Measurements from ENCODE around the gene PGAP3. TPM values are rescaled to one million over a fixed set of nuclear protein-coding genes. Genes with fewer than 3 reads are reported as not detected.
"Not testable (repeated sequence)": the region's sequence is repeated elsewhere in the genome, so short reads cannot be mapped to it uniquely, and the experiment has no call there.

Gene PGAP3
- total and polyA plus RNA-seq, 2 donors from 2014 or later, result 33.8 to 48.5 TPM

DNA sequence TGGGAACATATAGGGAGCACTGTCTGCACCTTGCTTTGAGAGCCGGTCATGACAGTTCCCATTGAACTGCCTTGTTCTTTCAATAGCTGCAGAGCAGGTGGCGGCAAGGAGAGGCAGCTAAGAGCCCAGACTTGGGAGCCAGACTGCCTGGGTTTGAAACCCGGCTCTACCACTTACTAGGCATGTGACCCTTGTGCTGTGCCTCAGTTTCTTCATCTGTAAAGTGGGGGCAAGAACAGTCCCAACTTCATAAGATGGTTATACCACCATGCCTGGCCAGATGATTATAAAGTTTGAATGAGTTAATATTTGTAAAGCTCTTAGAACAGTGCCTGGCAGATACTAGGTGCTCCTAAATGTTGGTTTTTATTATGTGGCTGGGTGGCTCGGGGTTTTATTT is 26.4 kb upstream of the PGAP3 start:
- Histone ChIP-seq H3K4me3 (ENCODE audit: low read length in 3 of 3) (no peak overlapping the region), H3K27ac (ENCODE audit: low read depth in 2 of 2, low read length in 2 of 2) (no peak overlapping the region), H3K4me1 (ENCODE audit: control insufficient read depth in 2 of 3, insufficient read depth in 2 of 3, low read depth in 1 of 3, low read length in 3 of 3) (peaks cover 0 to 5% (median 0%) of the 10 kb centered on the region in 3 donors), H3K36me3 (ENCODE audit: control insufficient read depth in 2 of 3, insufficient read depth in 3 of 3, low read length in 3 of 3) (peaks cover 2 to 68% (median 30%) of the 10 kb centered on the region in 3 donors), H3K27me3 (ENCODE audit: control insufficient read depth, insufficient read depth, low read length) (no peaks in the 10 kb centered on the region), H3K9ac (ENCODE audit: low read length in 3 of 3) (no peak overlapping the region), H3K9me3 (ENCODE audit: control insufficient read depth in 2 of 3, insufficient read depth in 1 of 3, low read length in 3 of 3) (no peaks in the 10 kb centered on the region)
- DNase-seq (peak in 1 of 5 donors; percentile 12), FAIRE-seq (no peak)
- TF ChIP-seq, protein P1, sequence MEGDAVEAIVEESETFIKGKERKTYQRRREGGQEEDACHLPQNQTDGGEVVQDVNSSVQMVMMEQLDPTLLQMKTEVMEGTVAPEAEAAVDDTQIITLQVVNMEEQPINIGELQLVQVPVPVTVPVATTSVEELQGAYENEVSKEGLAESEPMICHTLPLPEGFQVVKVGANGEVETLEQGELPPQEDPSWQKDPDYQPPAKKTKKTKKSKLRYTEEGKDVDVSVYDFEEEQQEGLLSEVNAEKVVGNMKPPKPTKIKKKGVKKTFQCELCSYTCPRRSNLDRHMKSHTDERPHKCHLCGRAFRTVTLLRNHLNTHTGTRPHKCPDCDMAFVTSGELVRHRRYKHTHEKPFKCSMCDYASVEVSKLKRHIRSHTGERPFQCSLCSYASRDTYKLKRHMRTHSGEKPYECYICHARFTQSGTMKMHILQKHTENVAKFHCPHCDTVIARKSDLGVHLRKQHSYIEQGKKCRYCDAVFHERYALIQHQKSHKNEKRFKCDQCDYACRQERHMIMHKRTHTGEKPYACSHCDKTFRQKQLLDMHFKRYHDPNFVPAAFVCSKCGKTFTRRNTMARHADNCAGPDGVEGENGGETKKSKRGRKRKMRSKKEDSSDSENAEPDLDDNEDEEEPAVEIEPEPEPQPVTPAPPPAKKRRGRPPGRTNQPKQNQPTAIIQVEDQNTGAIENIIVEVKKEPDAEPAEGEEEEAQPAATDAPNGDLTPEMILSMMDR (IDR thresholded peaks at IDR 0.05; ENCODE audit: borderline replicate concordance, extremely low read depth, insufficient read depth), result no peak
- intact Hi-C loops (cut with DNase I), result no loop called here

DNA sequence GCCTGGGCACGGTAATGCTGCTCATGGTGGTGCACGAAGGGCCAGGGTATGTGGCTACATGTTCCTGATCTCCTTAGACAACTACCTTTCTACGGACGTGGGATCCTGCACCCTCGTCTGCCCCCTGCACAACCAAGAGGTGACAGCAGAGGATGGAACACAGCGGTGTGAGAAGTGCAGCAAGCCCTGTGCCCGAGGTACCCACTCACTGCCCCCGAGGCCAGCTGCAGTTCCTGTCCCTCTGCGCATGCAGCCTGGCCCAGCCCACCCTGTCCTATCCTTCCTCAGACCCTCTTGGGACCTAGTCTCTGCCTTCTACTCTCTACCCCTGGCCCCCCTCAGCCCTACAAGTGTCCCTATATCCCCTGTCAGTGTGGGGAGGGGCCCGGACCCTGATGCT is 24.0 kb upstream of the PGAP3 start:
- H3K4me1 ChIP-seq (ENCODE audit: control insufficient read depth in 2 of 3, insufficient read depth in 2 of 3, low read depth in 1 of 3, low read length in 3 of 3), result peaks cover 0 to 11% (median 0%) of the 10 kb centered on the region in 3 donors
- no peaks in the 10 kb centered on the region for H3K9me3 ChIP-seq (ENCODE audit: control insufficient read depth in 2 of 3, insufficient read depth in 1 of 3, low read length in 3 of 3)
- no peak overlapping the region for H3K27ac ChIP-seq (ENCODE audit: low read depth in 2 of 2, low read length in 2 of 2)
- H3K9ac ChIP-seq (ENCODE audit: low read length in 3 of 3), result no peak overlapping the region
- FAIRE-seq (no peak), DNase-seq (peak in 1 of 5 donors; percentile 64)
- H3K27me3 ChIP-seq (ENCODE audit: control insufficient read depth, insufficient read depth, low read length), result no peaks in the 10 kb centered on the region
- no peak overlapping the region for H3K4me3 ChIP-seq (ENCODE audit: low read length in 3 of 3)
- intact Hi-C loops (cut with DNase I), result no loop called here
- TF ChIP-seq, protein P1 (IDR thresholded peaks at IDR 0.05; ENCODE audit: borderline replicate concordance, extremely low read depth, insufficient read depth), result no peak
- H3K36me3 ChIP-seq (ENCODE audit: control insufficient read depth in 2 of 3, insufficient read depth in 3 of 3, low read length in 3 of 3), result peaks cover 2 to 79% (median 44%) of the 10 kb centered on the region in 3 donors

DNA sequence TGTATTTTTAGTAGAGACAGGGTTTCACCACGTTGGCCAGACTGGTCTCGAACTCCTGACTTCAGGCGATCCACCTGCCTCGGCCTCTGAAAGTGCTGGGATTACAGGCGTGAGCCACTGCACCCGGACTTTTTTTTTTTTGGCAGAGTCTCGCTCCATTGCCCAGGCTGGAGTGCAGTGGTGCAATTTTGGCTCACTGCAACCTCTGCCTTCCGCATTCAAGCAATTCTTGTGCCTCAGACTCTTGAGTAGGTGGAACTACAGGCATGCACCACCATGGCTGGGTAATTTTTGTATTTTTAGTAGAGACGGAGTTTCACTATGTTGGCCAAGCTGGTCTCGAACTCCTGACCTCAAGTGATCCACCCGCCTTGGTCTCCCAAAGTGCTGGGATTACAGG is 23.2 kb upstream of the PGAP3 start:
- intact Hi-C loops (cut with DNase I); H3K4me3 ChIP-seq (ENCODE audit: low read length in 3 of 3); H3K9ac ChIP-seq (ENCODE audit: low read length in 3 of 3); H3K9me3 ChIP-seq (ENCODE audit: control insufficient read depth in 2 of 3, insufficient read depth in 1 of 3, low read length in 3 of 3); H3K27me3 ChIP-seq (ENCODE audit: control insufficient read depth, insufficient read depth, low read length); H3K27ac ChIP-seq (ENCODE audit: low read depth in 2 of 2, low read length in 2 of 2); FAIRE-seq: not testable (repeated sequence)
- Histone ChIP-seq H3K36me3 (ENCODE audit: control insufficient read depth in 2 of 3, insufficient read depth in 3 of 3, low read length in 3 of 3) (peaks cover 2 to 71% (median 44%) of the 10 kb centered on the region in 3 donors), H3K4me1 (ENCODE audit: control insufficient read depth in 2 of 3, insufficient read depth in 2 of 3, low read depth in 1 of 3, low read length in 3 of 3) (peaks cover 0 to 17% (median under 1%) of the 10 kb centered on the region in 3 donors)
- peak in 1 of 5 donors; percentile 18 for DNase-seq

DNA sequence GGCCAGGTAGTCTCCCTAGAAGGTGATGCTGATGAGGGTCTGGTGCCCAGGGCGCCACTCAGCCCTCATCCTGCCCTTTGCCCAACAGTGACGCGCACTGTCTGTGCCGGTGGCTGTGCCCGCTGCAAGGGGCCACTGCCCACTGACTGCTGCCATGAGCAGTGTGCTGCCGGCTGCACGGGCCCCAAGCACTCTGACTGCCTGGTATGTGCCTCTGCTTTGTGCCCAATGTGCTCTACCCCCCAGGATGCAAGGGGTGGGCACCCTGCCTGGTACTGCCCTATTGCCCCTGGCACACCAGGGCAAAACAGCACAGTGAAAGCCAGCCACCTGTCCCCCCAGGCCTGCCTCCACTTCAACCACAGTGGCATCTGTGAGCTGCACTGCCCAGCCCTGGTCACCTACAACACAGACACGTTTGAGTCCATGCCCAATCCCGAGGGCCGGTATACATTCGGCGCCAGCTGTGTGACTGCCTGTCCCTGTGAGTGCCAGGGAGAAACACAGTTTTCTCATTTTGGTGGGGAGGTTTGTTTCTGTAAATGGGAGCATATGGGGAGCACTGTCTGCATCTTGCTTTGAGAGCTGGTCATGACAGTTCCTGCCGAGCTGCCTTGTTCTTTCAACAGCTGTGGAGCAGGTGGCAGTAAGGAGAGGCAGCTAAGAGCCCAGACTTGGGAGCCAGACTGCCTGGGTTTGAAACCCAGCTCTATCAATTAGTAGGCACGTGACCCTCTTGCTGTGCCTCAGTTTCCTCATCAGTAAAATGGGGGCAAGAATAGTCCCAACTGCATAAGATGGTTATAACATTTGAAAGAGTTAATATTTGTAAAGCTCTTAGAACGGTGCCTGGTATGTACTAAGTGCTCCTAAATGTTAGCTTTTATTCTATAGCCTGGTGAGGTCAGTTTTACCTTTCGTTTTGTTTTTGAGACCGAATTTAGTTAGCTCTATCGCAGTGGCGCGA is 22.4 kb upstream of the PGAP3 start:
- H3K9me3 ChIP-seq (ENCODE audit: control insufficient read depth in 2 of 3, insufficient read depth in 1 of 3, low read length in 3 of 3), result no peaks in the 10 kb centered on the region
- peak in 1 of 5 donors; percentile 61 for DNase-seq
- H3K27ac ChIP-seq (ENCODE audit: low read depth in 2 of 2, low read length in 2 of 2), result no peak overlapping the region
- no peak overlapping the region for H3K4me3 ChIP-seq (ENCODE audit: low read length in 3 of 3)
- intact Hi-C loops (cut with DNase I), result no loop called here
- peaks cover 0 to 22% (median 8%) of the 10 kb centered on the region in 3 donors for H3K4me1 ChIP-seq (ENCODE audit: control insufficient read depth in 2 of 3, insufficient read depth in 2 of 3, low read depth in 1 of 3, low read length in 3 of 3)
- H3K36me3 ChIP-seq (ENCODE audit: control insufficient read depth in 2 of 3, insufficient read depth in 3 of 3, low read length in 3 of 3), result peaks cover 2 to 63% (median 39%) of the 10 kb centered on the region in 3 donors
- no peak for FAIRE-seq
- TF ChIP-seq, protein P1 (IDR thresholded peaks at IDR 0.05; ENCODE audit: borderline replicate concordance, extremely low read depth, insufficient read depth), result no peak
- H3K9ac ChIP-seq (ENCODE audit: low read length in 3 of 3), result no peak overlapping the region
- no peaks in the 10 kb centered on the region for H3K27me3 ChIP-seq (ENCODE audit: control insufficient read depth, insufficient read depth, low read length)

Data from kidney (tissue), 14 donors.